Transverse colon (tissue), 4 donors: ENCODE measurements around the gene RAP1GDS1. TPM values are rescaled to one million over a fixed set of nuclear protein-coding genes. Genes with fewer than 3 reads are reported as not detected.

Experiments
- DNase-seq: peaks from one replicate; pipeline ENCODE4 v3.0.0-alpha.2; 2019
- H3K27ac ChIP-seq, 4 donors: fragments of 200-600 bp; sonication (generic); 2 replicates each; pipeline ENCODE4 v1.5.1; 2016 to 2018; ENCODE audit warnings: inconsistent platforms in 4 of 4
- H3K27me3 ChIP-seq: fragments of 200-600 bp; sonication (generic); 2 replicates; pipeline ENCODE4 v1.5.1; 2017; ENCODE audit warnings: inconsistent platforms
- H3K36me3 ChIP-seq, 4 donors: fragments of 200-600 bp; sonication (generic); 2 replicates each; pipeline ENCODE4 v1.5.1; 2017 to 2019; ENCODE audit warnings: inconsistent platforms in 4 of 4
- H3K4me1 ChIP-seq, 4 donors: fragments of 200-600 bp; sonication (generic); 2 replicates each; pipeline ENCODE4 v1.5.1; 2017 to 2020; ENCODE audit warnings: inconsistent platforms in 4 of 4
- H3K4me3 ChIP-seq, 4 donors: fragments of 200-600 bp; sonication (generic); 1 replicate in 1 of 4; 2 replicates in 3 of 4; pipeline versions ENCODE4 v1.5.1 to v1.6.1; 2017 to 2019; ENCODE audit warnings: inconsistent platforms in 4 of 4
- H3K9me3 ChIP-seq, 2 donors: fragments of 200-600 bp; sonication (generic); 2 replicates each; pipeline ENCODE4 v1.5.1; 2017 to 2019; ENCODE audit warnings: inconsistent platforms in 2 of 2
- CTCF ChIP-seq, 5 experiments: fragments of 200-600 bp in 3 of 5; fragments of 450-650 bp in 2 of 5; sonication (generic) in 3 of 5; IDR thresholded peaks; 1 replicate in 2 of 5; 2 replicates in 3 of 5; pipeline ENCODE4 v1.5.1; 2016 to 2017; ENCODE audit warnings: antibody characterized with exemption in 5 of 5, inconsistent platforms in 3 of 5, mild to moderate bottlenecking in 2 of 5, moderate library complexity in 1 of 5
- EP300 ChIP-seq: sonication (generic); formaldehyde crosslinking; IDR thresholded peaks from one replicate; pipeline ENCODE4 v1.6.1; 2017; ENCODE audit warnings: antibody characterized with exemption, low read depth
- POLR2A ChIP-seq: fragments of 450-650 bp; IDR thresholded peaks from one replicate; pipeline ENCODE4 v1.6.1; 2016; ENCODE audit warnings: antibody characterized with exemption, mild to moderate bottlenecking, moderate library complexity
- POLR2AphosphoS5 ChIP-seq, 3 donors: sonication (generic); formaldehyde crosslinking; IDR thresholded peaks; one replicate each; pipeline ENCODE4 v1.6.1; 2016; ENCODE audit warnings: antibody characterized with exemption in 3 of 3
- WGBS, 2 donors: methylation state at CpG; one replicate each; pipeline ENCODE4 v1.1.5; 2018; ENCODE audit warnings: low coverage in 1 of 2; 5-methylcytosine and 5-hydroxymethylcytosine counted together
- in situ Hi-C, 4 donors: fragments of 200-750 bp; cut with MboI; loops; one replicate each; pipeline versions ENCODE4 v1.15.0 to v1.15.1; 2017; ENCODE audit warnings: low sequenced_read_pairs in 3 of 4, low pct_ligation_motif_present in 1 of 4, low pct_unique_long_range_greater_than_20kb in 1 of 4
- intact Hi-C: fragments of 100-400 bp; cut with DNase I; formaldehyde crosslinking; loops from one replicate; pipeline ENCODE4 v1.15.1; 2023; ENCODE audit warnings: low total_unique reads
- total RNA-seq, 4 donors: library from RNA; depleted of rRNA; stranded (reverse); fragments of >200 nt; gene quantifications; one replicate each; pipeline ENCODE4 v1.1.0, GENCODE V29; 2016

The RAP1GDS1 gene
- total RNA-seq, 4 donors from 2014 or later: 6.7 to 44.3 (median 34.2) TPM

DNA sequence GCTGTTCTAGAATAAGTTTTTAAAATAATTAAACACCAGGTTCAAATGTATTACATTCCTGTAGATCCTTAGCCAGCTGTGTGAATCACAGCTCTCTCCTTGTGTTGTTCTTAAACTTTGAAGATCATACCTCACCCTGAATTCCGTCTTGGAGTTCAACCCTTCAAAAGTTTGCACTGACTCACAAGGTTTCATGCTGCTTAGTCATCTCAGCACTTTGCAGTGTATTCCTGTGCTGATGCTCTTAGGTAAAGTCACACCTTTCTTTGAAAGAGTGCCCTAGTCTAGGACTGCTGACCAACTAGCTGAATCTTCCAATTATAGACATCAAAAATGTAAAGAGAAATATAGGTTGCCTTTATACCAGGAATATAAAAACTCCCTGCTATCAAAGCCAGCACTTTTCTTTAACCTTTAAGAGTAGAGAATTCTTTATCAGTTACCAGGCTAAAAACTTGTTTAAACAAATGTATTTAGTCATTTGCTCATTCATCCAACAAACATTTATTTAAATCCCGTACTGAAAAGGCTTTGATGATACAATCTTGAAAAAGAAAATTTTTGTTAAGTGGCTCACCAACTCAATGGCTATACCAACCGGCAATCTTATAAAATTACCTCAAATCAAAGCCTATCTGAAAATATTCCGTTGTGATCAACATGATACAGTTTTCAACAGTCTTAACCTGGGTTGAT lies 169.7 kb downstream of the RAP1GDS1 start:
- WGBS, 2 donors: 84 to 85% methylated on average over 4 of the region's 4 CpGs
- in situ Hi-C loops: no loop called here
- H3K36me3 ChIP-seq: no peaks in the 10 kb centered on the region
- H3K4me1 ChIP-seq: no peaks in the 10 kb centered on the region
- H3K9me3 ChIP-seq: no peaks in the 10 kb centered on the region
- no peak overlapping the region for H3K4me3 ChIP-seq
- no peak overlapping the region for H3K27ac ChIP-seq
- no peak for DNase-seq
- intact Hi-C loops: loop anchor here (5.0 kb wide), 1 partner anchor 1354 kb away; no protein-coding TSS in a partner anchor
- H3K27me3 ChIP-seq: no peaks in the 10 kb centered on the region
- TF ChIP-seq POLR2AphosphoS5 (IDR thresholded peaks at IDR 0.05): no peak
- no peak for TF ChIP-seq CTCF (IDR thresholded peaks at IDR 0.05)
- TF ChIP-seq POLR2A: no peak
- no peak for TF ChIP-seq EP300

DNA sequence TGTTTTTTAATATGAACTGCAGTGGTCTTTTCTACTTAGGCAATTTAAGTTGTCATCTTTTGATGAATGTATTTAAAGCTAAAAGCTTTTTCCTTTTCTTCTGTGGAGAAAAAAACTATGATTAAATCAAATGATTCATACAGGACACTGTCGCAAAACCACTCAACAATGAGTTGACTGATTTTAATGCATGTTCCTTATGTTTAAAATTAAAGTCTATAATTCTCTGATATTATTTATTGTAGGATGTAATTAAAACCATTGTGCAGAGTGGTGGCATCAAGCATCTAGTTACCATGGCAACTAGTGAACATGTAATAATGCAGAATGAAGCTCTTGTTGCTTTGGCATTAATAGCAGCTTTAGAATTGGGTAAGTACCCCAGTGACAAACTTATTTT lies 172.5 kb downstream of the RAP1GDS1 start:
- Histone ChIP-seq H3K36me3 (peaks cover 0 to 11% (median 5%) of the 10 kb centered on the region in 4 donors), H3K9me3 (no peaks in the 10 kb centered on the region), H3K27me3 (no peaks in the 10 kb centered on the region), H3K4me1 (no peaks in the 10 kb centered on the region), H3K4me3 (no peak overlapping the region), H3K27ac (no peak overlapping the region)
- WGBS, 2 donors: 89 to 100% methylated on average over 1 of the region's 1 CpG
- in situ Hi-C loops (no loop called here), intact Hi-C loops (loop anchor here (5.0 kb wide), 1 partner anchor 1356 kb away; no protein-coding TSS in a partner anchor)
- DNase-seq: no peak
- no peak for TF ChIP-seq EP300
- no peak for TF ChIP-seq CTCF (IDR thresholded peaks at IDR 0.05)
- no peak for TF ChIP-seq POLR2A
- TF ChIP-seq POLR2AphosphoS5 (IDR thresholded peaks at IDR 0.05): no peak

- 96% methylated on average over 6 of the region's 6 CpGs; no CpG with 5 or more reads in 1 of the 2 donors for WGBS, 2 donors
- Histone ChIP-seq H3K4me1 (no peaks in the 10 kb centered on the region), H3K4me3 (no peak overlapping the region), H3K36me3 (peaks cover 0 to 11% (median 5%) of the 10 kb centered on the region in 4 donors), H3K27ac (no peak overlapping the region), H3K9me3 (no peaks in the 10 kb centered on the region), H3K27me3 (no peaks in the 10 kb centered on the region)
- no peak for DNase-seq
- in situ Hi-C loops: no loop called here
- intact Hi-C loops: loop anchor here (5.0 kb wide), 1 partner anchor 1358 kb away; no protein-coding TSS in a partner anchor
- no peak for TF ChIP-seq EP300
- TF ChIP-seq POLR2A: no peak
- TF ChIP-seq POLR2AphosphoS5 (IDR thresholded peaks at IDR 0.05): no peak
- TF ChIP-seq CTCF (IDR thresholded peaks at IDR 0.05): no peak
These were observed 173.6 kb downstream of the RAP1GDS1 start for GRCh38 chr4:98434816-98435215.

GRCh38 chr4:98444371-98444770 lies 183.2 kb downstream of the RAP1GDS1 start:
- Histone ChIP-seq H3K4me3 (no peak overlapping the region), H3K4me1 (peaks cover 0 to 5% (median 0%) of the 10 kb centered on the region in 4 donors), H3K36me3 (peaks cover 0 to 11% (median 4%) of the 10 kb centered on the region in 4 donors), H3K27me3 (no peaks in the 10 kb centered on the region), H3K27ac (no peak overlapping the region), H3K9me3 (no peaks in the 10 kb centered on the region)
- in situ Hi-C loops: no loop called here
- intact Hi-C loops: no loop called here
- no peak for TF ChIP-seq POLR2A
- TF ChIP-seq POLR2AphosphoS5 (IDR thresholded peaks at IDR 0.05): no peak
- no peak for DNase-seq
